OCI-LY1 (cell line): ENCODE results near the gene PCED1B.

Source experiments
- H2AFZ ChIP-seq: fragments of 200-600 bp; sonication (generic), shearing (Covaris generic); 2 replicates; pipeline ENCODE4 v1.6.0; 2014; ENCODE audit warnings: antibody characterized with exemption, mild to moderate bottlenecking, low read length
- H3F3A ChIP-seq: fragments of 200-600 bp; sonication (generic), shearing (Covaris generic); 2 replicates; pipeline ENCODE4 v1.6.0; 2014; ENCODE audit warnings: mild to moderate bottlenecking, antibody characterized with exemption, low read length, moderate library complexity; ENCODE audit not compliant: insufficient read depth
- H3K27ac ChIP-seq: fragments of 200-600 bp; sonication (generic); 2 replicates; pipeline ENCODE4 v1.5.1; 2014; ENCODE audit warnings: low read length, mixed run types, mild to moderate bottlenecking, low read depth; ENCODE audit not compliant: poor library complexity, severe bottlenecking
- H3K27me3 ChIP-seq: fragments of 200-600 bp; sonication (generic); 2 replicates; pipeline ENCODE4 v1.6.0; 2014; ENCODE audit warnings: antibody characterized with exemption, mild to moderate bottlenecking, low read length, moderate library complexity; ENCODE audit not compliant: insufficient read depth
- H3K36me3 ChIP-seq: fragments of 200-600 bp; sonication (generic); 2 replicates; pipeline ENCODE4 v1.6.1; 2014; ENCODE audit warnings: mild to moderate bottlenecking, antibody characterized with exemption, low read length, moderate library complexity, mixed read lengths; ENCODE audit not compliant: insufficient read depth
- H3K4me1 ChIP-seq: fragments of 200-600 bp; sonication (generic); 2 replicates; pipeline ENCODE4 v1.5.1; 2014; ENCODE audit warnings: mild to moderate bottlenecking, low read length, moderate library complexity; ENCODE audit not compliant: insufficient read depth, severe bottlenecking
- H3K4me2 ChIP-seq: fragments of 200-600 bp; sonication (generic), shearing (Covaris generic); 2 replicates; pipeline ENCODE4 v1.6.1; 2014; ENCODE audit warnings: low read length
- H3K4me3 ChIP-seq: fragments of 200-600 bp; sonication (generic); 2 replicates; pipeline ENCODE4 v1.5.1; 2014; ENCODE audit warnings: low read length, low read depth, mild to moderate bottlenecking, mixed read lengths; ENCODE audit not compliant: poor library complexity, severe bottlenecking
- H3K79me2 ChIP-seq: fragments of 200-600 bp; shearing (Covaris generic); 2 replicates; pipeline ENCODE4 v1.6.1; 2016; ENCODE audit warnings: mixed run types, low read length, mixed read lengths; ENCODE audit not compliant: insufficient read depth
- H3K9ac ChIP-seq: fragments of 200-600 bp; sonication (generic), shearing (Covaris generic); 2 replicates; pipeline ENCODE4 v1.6.1; 2014; ENCODE audit warnings: mild to moderate bottlenecking, low read length, mixed read lengths
- H3K9me2 ChIP-seq: fragments of 200-600 bp; sonication (generic), shearing (Covaris generic); 2 replicates; pipeline ENCODE4 v1.6.1; 2014; ENCODE audit warnings: low read depth, mild to moderate bottlenecking, low read length, mixed read lengths
- H3K9me3 ChIP-seq: fragments of 200-600 bp; shearing (Covaris generic); 2 replicates; pipeline ENCODE4 v1.6.1; 2014; ENCODE audit warnings: low read length, mixed read lengths
- H4K20me1 ChIP-seq: fragments of 200-600 bp; sonication (generic), shearing (Covaris generic); 2 replicates; pipeline ENCODE4 v1.6.0; 2016; ENCODE audit warnings: mild to moderate bottlenecking, low read length; ENCODE audit not compliant: insufficient read depth
- CTCF ChIP-seq: fragments of 200-600 bp; sonication (generic), shearing (Covaris generic); IDR thresholded peaks from 2 replicates; pipeline ENCODE4 v1.5.1; 2017; ENCODE audit warnings: mild to moderate bottlenecking, antibody characterized with exemption, low read length, moderate library complexity, mixed read lengths
- EZH2 ChIP-seq: fragments of 200-600 bp; sonication (generic), shearing (Covaris generic); IDR thresholded peaks from 2 replicates; pipeline ENCODE4 v1.8.0; 2017; ENCODE audit warnings: borderline replicate concordance, mixed run types, mild to moderate bottlenecking, antibody characterized with exemption, low read length, moderate library complexity, mixed read lengths

Gene PCED1B, protein sequence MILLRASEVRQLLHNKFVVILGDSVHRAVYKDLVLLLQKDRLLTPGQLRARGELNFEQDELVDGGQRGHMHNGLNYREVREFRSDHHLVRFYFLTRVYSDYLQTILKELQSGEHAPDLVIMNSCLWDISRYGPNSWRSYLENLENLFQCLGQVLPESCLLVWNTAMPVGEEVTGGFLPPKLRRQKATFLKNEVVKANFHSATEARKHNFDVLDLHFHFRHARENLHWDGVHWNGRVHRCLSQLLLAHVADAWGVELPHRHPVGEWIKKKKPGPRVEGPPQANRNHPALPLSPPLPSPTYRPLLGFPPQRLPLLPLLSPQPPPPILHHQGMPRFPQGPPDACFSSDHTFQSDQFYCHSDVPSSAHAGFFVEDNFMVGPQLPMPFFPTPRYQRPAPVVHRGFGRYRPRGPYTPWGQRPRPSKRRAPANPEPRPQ

DNA sequence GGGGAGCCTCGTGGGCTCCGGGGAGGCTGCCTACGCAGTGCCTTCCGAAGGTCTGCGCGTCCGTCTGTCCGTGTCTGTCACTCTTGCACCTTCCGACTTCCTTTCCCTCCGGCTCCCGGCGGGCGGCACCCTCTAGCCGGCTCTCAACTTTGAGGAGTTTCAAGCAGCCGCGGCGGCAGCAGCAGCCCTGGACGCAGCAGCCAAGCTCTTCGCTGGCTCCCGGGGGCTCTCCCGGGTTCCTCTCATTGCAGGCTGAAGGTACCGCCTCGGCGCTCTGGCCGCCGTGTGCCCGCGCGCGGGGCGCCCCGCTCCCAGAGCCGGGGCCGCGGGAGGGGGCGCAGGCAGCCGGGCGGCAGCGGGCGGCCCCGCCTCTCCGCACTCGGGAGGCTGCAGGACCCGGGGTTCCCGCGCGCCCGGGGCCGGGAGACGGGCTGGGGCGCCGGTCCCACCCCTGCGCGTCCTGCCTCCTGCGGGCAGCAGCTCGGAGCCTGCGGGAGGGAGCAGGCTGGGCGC is at the start of gene PCED1B, which contains the start of gene AMIGO2:
TSS of gene PCED1B (plus strand) at position 154 of the 513 bp plus-strand sequence. CDS start 155,443 bp downstream, outside the sequence.
TSS of gene AMIGO2 (minus strand) at position 492 of the 513 bp plus-strand sequence. CDS start 957 bp downstream, outside the sequence.
- H3K9ac ChIP-seq: peak within 1 kb of the TSS; percentile 75
- H2AFZ ChIP-seq: peak within 1 kb of the TSS; percentile 83; the same call in 1 of the 2 replicates
- 0 out of 2 replicates have a peak, but pooled peaks cover 6% of the 10 kb centered on the region for H3K36me3 ChIP-seq
- no peaks in the 10 kb centered on the region for H3K27me3 ChIP-seq
- H3K9me2 ChIP-seq: no peaks in the 10 kb centered on the region
- H3K4me3 ChIP-seq: peak within 1 kb of the TSS; percentile 82
- peaks cover 73% of the 10 kb centered on the region for H3K4me1 ChIP-seq
- H3K27ac ChIP-seq: peak within 1 kb of the TSS; percentile 78
- H3K79me2 ChIP-seq: no peaks in the 10 kb centered on the region
- TF ChIP-seq CTCF (peak; percentile 43), EZH2 (no peak)
- peaks cover 9% of the 10 kb centered on the region for H3F3A ChIP-seq
- H4K20me1 ChIP-seq: no peaks in the 10 kb centered on the region
- H3K4me2 ChIP-seq: peak within 1 kb of the TSS; percentile 95
- no peaks in the 10 kb centered on the region for H3K9me3 ChIP-seq

GRCh38 chr12:47029903-47030302 is 49.5 kb upstream of the PCED1B start:
- Histone ChIP-seq H3K4me2 (no peak overlapping the region), H2AFZ (no peak overlapping the region), H3K4me3 (no peak overlapping the region), H3K27me3 (no peaks in the 10 kb centered on the region), H3K79me2 (no peaks in the 10 kb centered on the region), H3K9me2 (no peaks in the 10 kb centered on the region), H3K4me1 (peaks cover 17% of the 10 kb centered on the region), H3K9ac (no peak overlapping the region), H3K27ac (no peak overlapping the region), H3K9me3 (no peaks in the 10 kb centered on the region), H3K36me3 (no peaks in the 10 kb centered on the region), H3F3A (no peaks in the 10 kb centered on the region), H4K20me1 (no peaks in the 10 kb centered on the region)
- TF ChIP-seq CTCF (no peak), EZH2 (no peak)

- Histone ChIP-seq H3K9ac (no peak overlapping the region), H3K36me3 (no peaks in the 10 kb centered on the region), H2AFZ (no peak overlapping the region), H3K9me3 (no peaks in the 10 kb centered on the region), H3K27ac (no peak overlapping the region), H3K9me2 (no peaks in the 10 kb centered on the region), H3K4me2 (no peak overlapping the region), H3K27me3 (no peaks in the 10 kb centered on the region), H4K20me1 (no peaks in the 10 kb centered on the region), H3K79me2 (no peaks in the 10 kb centered on the region), H3K4me1 (peaks cover 17% of the 10 kb centered on the region), H3F3A (no peaks in the 10 kb centered on the region), H3K4me3 (no peak overlapping the region)
- TF ChIP-seq EZH2 (no peak), CTCF (peak; percentile 72)
Observed at GRCh38 chr12:47032644-47033043, 46.8 kb upstream of the PCED1B start.
